ENCODE results near the gene TSHZ3. TPM values are rescaled to one million over a fixed set of nuclear protein-coding genes. Genes with fewer than 3 reads are reported as not detected.

Gene TSHZ3
- total RNA-seq, 2 donors from 2014 or later, result 0.82 to 1.2 TPM

- Mint-ChIP-seq H3K36me3 (ENCODE audit: low read depth) (no peaks in the 10 kb centered on the region), H3K4me3 (no peak overlapping the region), H3K27ac (no peak overlapping the region), H3K27me3 (no peaks in the 10 kb centered on the region), H3K4me1 (no peaks in the 10 kb centered on the region), H3K9me3 (no peaks in the 10 kb centered on the region)
- ATAC-seq (replicated peaks), result no peak
Observed at GRCh38 chr19:31268751-31269383, 80.4 kb downstream of the TSHZ3 start.

- no peak for ATAC-seq (replicated peaks)
- Mint-ChIP-seq H3K9me3 (no peaks in the 10 kb centered on the region), H3K4me1 (no peaks in the 10 kb centered on the region), H3K27me3 (no peaks in the 10 kb centered on the region), H3K27ac (no peak overlapping the region), H3K36me3 (ENCODE audit: low read depth) (no peaks in the 10 kb centered on the region), H3K4me3 (no peak overlapping the region)
Observed at GRCh38 chr19:31266731-31267130, 82.5 kb downstream of the TSHZ3 start.

GRCh38 chr19:31266196-31266595 lies 83.0 kb downstream of the TSHZ3 start:
- no peak for ATAC-seq (replicated peaks)
- no peaks in the 10 kb centered on the region for H3K9me3 Mint-ChIP-seq

GRCh38 chr19:31264041-31264778 lies 85.0 kb downstream of the TSHZ3 start:
- no peak overlapping the region for H3K4me3 Mint-ChIP-seq
- peaks cover 3% of the 10 kb centered on the region for H3K27me3 Mint-ChIP-seq
- H3K36me3 Mint-ChIP-seq (ENCODE audit: low read depth), result no peaks in the 10 kb centered on the region
- no peaks in the 10 kb centered on the region for H3K9me3 Mint-ChIP-seq
- ATAC-seq (replicated peaks), result no peak
- no peaks in the 10 kb centered on the region for H3K4me1 Mint-ChIP-seq
- no peak overlapping the region for H3K27ac Mint-ChIP-seq

More at GRCh38 chr19:31266196-31266595, 83.0 kb downstream of the TSHZ3 start:
- Mint-ChIP-seq H3K36me3 (ENCODE audit: low read depth) (no peaks in the 10 kb centered on the region), H3K27ac (no peak overlapping the region), H3K27me3 (no peaks in the 10 kb centered on the region), H3K4me1 (no peaks in the 10 kb centered on the region), H3K4me3 (no peak overlapping the region)

- Mint-ChIP-seq H3K27ac (no peak overlapping the region), H3K4me3 (no peak overlapping the region), H3K27me3 (peaks cover 3% of the 10 kb centered on the region), H3K4me1 (no peaks in the 10 kb centered on the region), H3K36me3 (ENCODE audit: low read depth) (no peaks in the 10 kb centered on the region), H3K9me3 (no peaks in the 10 kb centered on the region)
- ATAC-seq (replicated peaks), result no peak
Observed at GRCh38 chr19:31263328-31263727, 85.9 kb downstream of the TSHZ3 start.

- Mint-ChIP-seq H3K27ac (no peak overlapping the region), H3K9me3 (no peaks in the 10 kb centered on the region), H3K27me3 (peaks cover 3% of the 10 kb centered on the region), H3K36me3 (ENCODE audit: low read depth) (no peaks in the 10 kb centered on the region), H3K4me3 (no peak overlapping the region), H3K4me1 (no peaks in the 10 kb centered on the region)
- ATAC-seq (replicated peaks), result no peak
Observed at GRCh38 chr19:31262725-31263191, 86.5 kb downstream of the TSHZ3 start.

GRCh38 chr19:31261603-31262212 lies 87.5 kb downstream of the TSHZ3 start:
- Mint-ChIP-seq H3K4me1 (no peaks in the 10 kb centered on the region), H3K9me3 (no peaks in the 10 kb centered on the region), H3K27ac (no peak overlapping the region), H3K36me3 (ENCODE audit: low read depth) (no peaks in the 10 kb centered on the region), H3K4me3 (no peak overlapping the region), H3K27me3 (peaks cover 3% of the 10 kb centered on the region)
- ATAC-seq (replicated peaks), result no peak

GRCh38 chr19:31261019-31261602 lies 88.1 kb downstream of the TSHZ3 start:
- no peak overlapping the region for H3K4me3 Mint-ChIP-seq
- H3K36me3 Mint-ChIP-seq (ENCODE audit: low read depth), result no peaks in the 10 kb centered on the region
- no peak overlapping the region for H3K27ac Mint-ChIP-seq
- H3K27me3 Mint-ChIP-seq, result peaks cover 3% of the 10 kb centered on the region
- H3K4me1 Mint-ChIP-seq, result no peaks in the 10 kb centered on the region
- H3K9me3 Mint-ChIP-seq, result no peaks in the 10 kb centered on the region
- no peak for ATAC-seq (replicated peaks)

- Mint-ChIP-seq H3K27ac (no peak overlapping the region), H3K36me3 (ENCODE audit: low read depth) (no peaks in the 10 kb centered on the region), H3K27me3 (peaks cover 3% of the 10 kb centered on the region), H3K9me3 (no peaks in the 10 kb centered on the region), H3K4me3 (no peak overlapping the region), H3K4me1 (no peaks in the 10 kb centered on the region)
- ATAC-seq (replicated peaks), result no peak
Observed at GRCh38 chr19:31260171-31260933, 88.9 kb downstream of the TSHZ3 start.

GRCh38 chr19:31258211-31259052 lies 90.8 kb downstream of the TSHZ3 start:
- Mint-ChIP-seq H3K9me3 (no peaks in the 10 kb centered on the region), H3K4me3 (no peak overlapping the region), H3K36me3 (ENCODE audit: low read depth) (no peaks in the 10 kb centered on the region), H3K4me1 (peaks cover 5% of the 10 kb centered on the region), H3K27ac (no peak overlapping the region), H3K27me3 (peaks cover 3% of the 10 kb centered on the region)
- ATAC-seq (replicated peaks), result no peak

- H3K9me3 Mint-ChIP-seq, result no peaks in the 10 kb centered on the region
- no peak for ATAC-seq (replicated peaks)
Observed at GRCh38 chr19:31257426-31258130, 91.7 kb downstream of the TSHZ3 start.

GRCh38 chr19:31257025-31257424 lies 92.2 kb downstream of the TSHZ3 start:
- H3K9me3 Mint-ChIP-seq, result no peaks in the 10 kb centered on the region
- peaks cover 3% of the 10 kb centered on the region for H3K27me3 Mint-ChIP-seq
- H3K36me3 Mint-ChIP-seq (ENCODE audit: low read depth), result no peaks in the 10 kb centered on the region
- no peak overlapping the region for H3K4me3 Mint-ChIP-seq
- H3K4me1 Mint-ChIP-seq, result peaks cover 5% of the 10 kb centered on the region
- H3K27ac Mint-ChIP-seq, result no peak overlapping the region
- no peak for ATAC-seq (replicated peaks)

More at GRCh38 chr19:31257426-31258130, 91.7 kb downstream of the TSHZ3 start:
- peaks cover 3% of the 10 kb centered on the region for H3K27me3 Mint-ChIP-seq
- H3K4me1 Mint-ChIP-seq, result peaks cover 5% of the 10 kb centered on the region
- H3K36me3 Mint-ChIP-seq (ENCODE audit: low read depth), result no peaks in the 10 kb centered on the region
- H3K27ac Mint-ChIP-seq, result no peak overlapping the region
- H3K4me3 Mint-ChIP-seq, result no peak overlapping the region

GRCh38 chr19:31256593-31256960 lies 92.7 kb downstream of the TSHZ3 start:
- peaks cover 5% of the 10 kb centered on the region for H3K4me1 Mint-ChIP-seq
- no peaks in the 10 kb centered on the region for H3K9me3 Mint-ChIP-seq
- H3K27me3 Mint-ChIP-seq, result peaks cover 3% of the 10 kb centered on the region

More at GRCh38 chr19:31256593-31256960, 92.7 kb downstream of the TSHZ3 start:
- Mint-ChIP-seq H3K36me3 (ENCODE audit: low read depth) (no peaks in the 10 kb centered on the region), H3K4me3 (no peak overlapping the region), H3K27ac (no peak overlapping the region)
- ATAC-seq (replicated peaks), result no peak
